Prostate gland (tissue), 2 donors: ENCODE results near the gene TRAP1.

ENCODE experiments used
- CTCF ChIP-seq, 4 experiments: fragments of 200-600 bp in 2 of 4; fragments of 450-650 bp in 2 of 4; sonication (generic) in 2 of 4; IDR thresholded peaks; 1 replicate in 3 of 4; 2 replicates in 1 of 4; pipeline ENCODE4 v1.5.1; 2016 to 2019; ENCODE audit warnings: antibody characterized with exemption in 4 of 4, mild to moderate bottlenecking in 2 of 4, moderate library complexity in 2 of 4
- POLR2AphosphoS5 ChIP-seq: sonication (generic); formaldehyde crosslinking; IDR thresholded peaks from one replicate; pipeline ENCODE4 v1.6.1; 2017; ENCODE audit warnings: antibody characterized with exemption

- no peak for TF ChIP-seq POLR2AphosphoS5
- no peak for TF ChIP-seq CTCF (IDR thresholded peaks at IDR 0.05)
Measured at GRCh38 chr16:3715430-3715829, 1.9 kb downstream of the TRAP1 start.
